Ovary (tissue), 9 donors: ENCODE results near the gene DPEP2. TPM values are rescaled to one million over a fixed set of nuclear protein-coding genes. Genes with fewer than 3 reads are reported as not detected.
A peak's percentile ranks its signal among the peaks of the same experiment; 100 is the strongest.

Source experiments
- DNase-seq, 5 donors: peaks; one replicate each; pipeline ENCODE4 v3.0.0-alpha.2; 2019 to 2020
- H3K27ac ChIP-seq, 2 donors: fragments of 200-600 bp; one replicate each; pipeline versions ENCODE4 v1.5.1 to v1.8.0; 2019 to 2022
- H3K27me3 ChIP-seq: fragments of 200-600 bp; one replicate; pipeline ENCODE4 v1.8.0; 2022
- H3K36me3 ChIP-seq: fragments of 200-600 bp; sonication (generic); one replicate; pipeline ENCODE4 v1.5.1; 2019
- H3K4me1 ChIP-seq: one replicate; pipeline ENCODE4 v1.8.1; 2013; ENCODE audit warnings: mild to moderate bottlenecking, moderate library complexity; ENCODE audit not compliant: insufficient read depth
- H3K4me3 ChIP-seq: fragments of 200-600 bp; sonication (generic); one replicate; pipeline ENCODE4 v1.5.1; 2017
- H3K9me3 ChIP-seq, 2 donors: fragments of 200-600 bp in 1 of 2; sonication (generic) in 1 of 2; one replicate each; pipeline versions ENCODE4 v1.5.1 to v1.8.1; 2013 to 2019; ENCODE audit warnings: mild to moderate bottlenecking in 1 of 2, moderate library complexity in 1 of 2
- CTCF ChIP-seq, 3 donors: fragments of 450-650 bp in 2 of 3; fragments of 200-600 bp in 1 of 3; IDR thresholded peaks; one replicate each; pipeline versions ENCODE4 v1.5.1 to v1.8.0; 2016 to 2022; ENCODE audit warnings: antibody characterized with exemption in 3 of 3, mild to moderate bottlenecking in 1 of 3
- EP300 ChIP-seq: sonication (generic); formaldehyde crosslinking; IDR thresholded peaks from one replicate; pipeline ENCODE4 v1.6.1; 2017; ENCODE audit warnings: antibody characterized with exemption
- POLR2A ChIP-seq: fragments of 450-650 bp; IDR thresholded peaks from one replicate; pipeline ENCODE4 v1.6.1; 2017; ENCODE audit warnings: antibody characterized with exemption, mild to moderate bottlenecking, moderate library complexity
- WGBS, 3 donors: extraction: QIAGEN DNeasy Blood & Tissue Kit in 1 of 3; methylation state at CpG; one replicate each; pipeline versions ENCODE4 v1.1.5 to v1.1.7; 2013 to 2017; 5-methylcytosine and 5-hydroxymethylcytosine counted together
- intact Hi-C, 4 donors: fragments of 100-400 bp; cut with DNase I; formaldehyde crosslinking; loops; one replicate each; pipeline versions ENCODE4 v1.11.0 to v1.15.1; 2022 to 2023
- polyA plus RNA-seq, 2 donors: library from polyadenylated mRNA; stranded (reverse); fragments of 200-250 nt in 1 of 2; fragments of 350-450 nt in 1 of 2; fragmentation: Illumina TruSeq in 1 of 2; extraction: RNeasy Lipid Tissue Mini Kit (QIAGEN cat#74804) in 1 of 2; gene quantifications; one replicate each; pipeline ENCODE4 v1.2.3, GENCODE V29; 2013 to 2014
- total RNA-seq, 7 donors: library from RNA; depleted of rRNA in 2 of 7; stranded (reverse); fragments of >200 nt in 2 of 7; fragmentation: NEBNext Ultra II Directional in 3 of 7; extraction: Animal tissue kit (Norgen Biotek cat#: 25700) in 3 of 7; gene quantifications; one replicate each; pipeline versions ENCODE4 v1.1.0 to v1.2.4, GENCODE V29; 2016 to 2023
- donor health status: DM: no; HTN: no; CAD: no; lungs with moderate emphysema.
- donor health status: DM: no; HTN: no; CAD: no.
- donor health status: Bipolar disorder and iron deficiency.
- donor health status: DM: yes; HTN: yes; CAD: no.
- donor health status: DM: no; HTN: no; CAD: no.
- donor health status: DM: yes; HTN: yes; CAD: no.

Gene DPEP2
- total and polyA plus RNA-seq, 9 donors: 0.33 to 3.1 (median 0.99) TPM; not detected in 2

- Histone ChIP-seq H3K4me3 (peak overlapping the region; percentile 68), H3K27me3 (no peaks in the 10 kb centered on the region), H3K4me1 (peaks cover 11% of the 10 kb centered on the region), H3K36me3 (no peaks in the 10 kb centered on the region), H3K9me3 (no peaks in the 10 kb centered on the region), H3K27ac (peak overlapping the region; percentile 16 to 86)
- intact Hi-C loops: no loop called here
- TF ChIP-seq CTCF (IDR thresholded peaks at IDR 0.05): no peak
- TF ChIP-seq POLR2A: no peak
- no peak for TF ChIP-seq EP300
- peak in 2 of 5 donors; percentile 54 to 58 for DNase-seq
- 29 to 35% (median 32%) methylated on average over 40 of the region's 40 CpGs for WGBS, 3 donors
Measured at GRCh38 chr16:67969254-67970039, 29.8 kb downstream of the DPEP2 start.

DNA sequence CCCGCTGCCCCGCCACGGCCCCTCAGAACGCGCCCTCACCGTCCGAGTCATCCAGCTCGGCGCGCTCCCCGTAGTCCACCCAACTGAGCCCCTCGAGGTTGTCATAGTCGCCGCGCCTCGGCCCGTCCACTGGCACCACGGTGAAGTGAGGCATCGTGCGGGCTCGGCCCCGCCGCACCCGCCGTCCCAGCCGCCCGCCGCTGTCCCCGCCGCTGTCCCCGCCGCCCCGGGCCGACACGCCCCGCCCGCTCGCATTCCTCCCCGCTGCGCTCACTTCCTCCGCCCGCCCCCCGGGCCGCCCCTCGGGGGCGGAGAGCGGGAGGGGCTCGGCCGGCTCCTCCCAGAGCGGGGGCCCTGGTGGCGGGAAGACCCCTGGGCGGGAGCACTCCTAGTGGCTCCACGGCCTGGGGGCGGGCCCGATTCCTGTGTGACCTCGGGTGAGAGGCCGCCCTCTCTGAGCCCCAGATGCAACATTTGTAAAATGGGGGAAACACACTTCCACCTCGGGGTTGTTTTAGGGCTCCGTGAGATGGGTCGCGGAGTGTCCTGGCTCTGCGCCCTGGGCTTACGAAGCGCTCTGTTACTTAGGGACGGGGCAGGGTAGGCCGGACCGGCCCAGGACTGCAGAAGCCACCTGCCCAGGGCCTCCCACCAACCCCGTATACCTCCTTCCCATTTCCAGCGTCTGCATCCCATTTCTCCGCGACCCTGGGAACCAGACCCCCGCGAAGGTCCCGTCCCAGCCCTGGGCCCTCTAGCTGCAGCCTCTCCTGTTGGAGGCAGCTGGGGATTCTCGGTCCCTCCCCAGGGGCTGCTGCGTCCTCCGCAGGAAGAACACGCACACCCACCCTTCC, 30.7 kb downstream of the DPEP2 start, which contains the start of gene SLC12A4:
TSS of gene SLC12A4 (minus strand) at position 238 of the 854 bp plus-strand sequence. CDS start at position 154, 84 bp downstream.
- peak within 1 kb of the TSS; percentile 86 to 96 for H3K27ac ChIP-seq
- H3K36me3 ChIP-seq: no peaks in the 10 kb centered on the region
- peak; percentile 82 to 87 (median 85) for DNase-seq
- intact Hi-C loops: no loop called here
- H3K27me3 ChIP-seq: no peaks in the 10 kb centered on the region
- TF ChIP-seq CTCF (IDR thresholded peaks at IDR 0.05): peak in 1 of 3 donors; percentile 22
- no peak for TF ChIP-seq EP300
- peak; percentile 93 for TF ChIP-seq POLR2A
- no peaks in the 10 kb centered on the region for H3K9me3 ChIP-seq
- H3K4me3 ChIP-seq: peak within 1 kb of the TSS; percentile 68
- H3K4me1 ChIP-seq: peaks cover 13% of the 10 kb centered on the region
- WGBS, 3 donors: 1% methylated on average over 21 to 78 of the region's 78 CpGs

- peak; percentile 55 to 81 (median 68) for DNase-seq
- TF ChIP-seq POLR2A (no peak), EP300 (no peak), CTCF (IDR thresholded peaks at IDR 0.05) (no peak)
- no peaks in the 10 kb centered on the region for H3K9me3 ChIP-seq
- H3K27me3 ChIP-seq: no peaks in the 10 kb centered on the region
- H3K4me1 ChIP-seq: peaks cover 13% of the 10 kb centered on the region
- intact Hi-C loops: no loop called here
- H3K4me3 ChIP-seq: peak overlapping the region; percentile 68
- H3K36me3 ChIP-seq: no peaks in the 10 kb centered on the region
- H3K27ac ChIP-seq: peak overlapping the region; percentile 86 to 96
- 0 to 1% (median 0%) methylated on average over 38 to 45 of the region's 45 CpGs for WGBS, 3 donors
Measured at GRCh38 chr16:67967958-67968399, 31.3 kb downstream of the DPEP2 start.

GRCh38 chr16:67967183-67967957, 31.9 kb downstream of the DPEP2 start:
- Histone ChIP-seq H3K4me1 (peaks cover 13% of the 10 kb centered on the region), H3K4me3 (peak overlapping the region; percentile 68), H3K27ac (peak overlapping the region; percentile 86 to 96), H3K36me3 (no peaks in the 10 kb centered on the region), H3K9me3 (no peaks in the 10 kb centered on the region), H3K27me3 (no peaks in the 10 kb centered on the region)
- TF ChIP-seq POLR2A: no peak
- no peak for TF ChIP-seq CTCF (IDR thresholded peaks at IDR 0.05)
- no peak for DNase-seq
- intact Hi-C loops: no loop called here
- 7 to 8% (median 7%) methylated on average over 18 of the region's 18 CpGs for WGBS, 3 donors
